ENCODE measurements around the gene PDGFRB. TPM values are rescaled to one million over a fixed set of nuclear protein-coding genes. Genes with fewer than 3 reads are reported as not detected.

The PDGFRB gene
- total RNA-seq, 4 donors from 2014 or later = 148 to 225 (median 191) TPM

DNA sequence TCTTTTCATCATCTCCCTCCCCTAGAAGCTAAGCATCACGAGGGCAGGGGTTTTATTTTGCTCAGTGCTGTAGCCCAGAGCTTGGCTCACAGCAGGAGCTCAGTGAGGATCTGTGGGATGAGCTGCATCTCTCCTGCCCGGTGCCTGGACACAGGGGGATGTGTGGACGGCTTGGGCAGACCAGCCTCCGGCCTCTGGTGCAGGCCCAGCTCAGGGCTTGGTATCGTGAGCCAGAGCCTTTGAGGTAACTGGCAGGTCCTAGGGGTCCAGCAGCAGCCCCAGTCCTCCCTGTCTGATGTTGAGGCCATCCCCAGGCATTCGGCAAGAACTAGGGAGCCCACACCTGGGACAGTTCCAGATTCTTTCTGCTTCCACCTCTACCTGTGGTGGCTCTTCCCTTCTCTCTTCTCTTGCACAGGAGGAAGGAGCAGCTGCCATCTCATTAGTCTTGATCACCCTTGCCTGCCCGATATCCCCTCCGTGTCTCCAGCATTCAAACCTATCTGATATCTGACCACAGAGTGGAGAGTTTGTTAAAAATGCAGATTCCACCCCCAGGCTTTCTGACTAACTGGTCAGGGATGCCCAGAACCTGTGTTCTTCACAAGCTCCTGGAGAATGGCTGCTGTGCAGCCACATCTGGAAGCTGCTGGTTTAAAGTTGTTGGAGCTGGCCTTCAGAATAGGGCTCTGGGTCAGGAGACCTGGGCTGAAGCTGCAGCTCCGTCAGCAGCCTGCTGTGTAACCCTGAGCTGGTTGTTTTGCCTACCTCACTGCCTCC lies 26.3 kb upstream of the PDGFRB start:
- TF ChIP-seq, protein P1, sequence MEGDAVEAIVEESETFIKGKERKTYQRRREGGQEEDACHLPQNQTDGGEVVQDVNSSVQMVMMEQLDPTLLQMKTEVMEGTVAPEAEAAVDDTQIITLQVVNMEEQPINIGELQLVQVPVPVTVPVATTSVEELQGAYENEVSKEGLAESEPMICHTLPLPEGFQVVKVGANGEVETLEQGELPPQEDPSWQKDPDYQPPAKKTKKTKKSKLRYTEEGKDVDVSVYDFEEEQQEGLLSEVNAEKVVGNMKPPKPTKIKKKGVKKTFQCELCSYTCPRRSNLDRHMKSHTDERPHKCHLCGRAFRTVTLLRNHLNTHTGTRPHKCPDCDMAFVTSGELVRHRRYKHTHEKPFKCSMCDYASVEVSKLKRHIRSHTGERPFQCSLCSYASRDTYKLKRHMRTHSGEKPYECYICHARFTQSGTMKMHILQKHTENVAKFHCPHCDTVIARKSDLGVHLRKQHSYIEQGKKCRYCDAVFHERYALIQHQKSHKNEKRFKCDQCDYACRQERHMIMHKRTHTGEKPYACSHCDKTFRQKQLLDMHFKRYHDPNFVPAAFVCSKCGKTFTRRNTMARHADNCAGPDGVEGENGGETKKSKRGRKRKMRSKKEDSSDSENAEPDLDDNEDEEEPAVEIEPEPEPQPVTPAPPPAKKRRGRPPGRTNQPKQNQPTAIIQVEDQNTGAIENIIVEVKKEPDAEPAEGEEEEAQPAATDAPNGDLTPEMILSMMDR (IDR thresholded peaks at IDR 0.05; ENCODE audit: low read depth) = no peak

DNA sequence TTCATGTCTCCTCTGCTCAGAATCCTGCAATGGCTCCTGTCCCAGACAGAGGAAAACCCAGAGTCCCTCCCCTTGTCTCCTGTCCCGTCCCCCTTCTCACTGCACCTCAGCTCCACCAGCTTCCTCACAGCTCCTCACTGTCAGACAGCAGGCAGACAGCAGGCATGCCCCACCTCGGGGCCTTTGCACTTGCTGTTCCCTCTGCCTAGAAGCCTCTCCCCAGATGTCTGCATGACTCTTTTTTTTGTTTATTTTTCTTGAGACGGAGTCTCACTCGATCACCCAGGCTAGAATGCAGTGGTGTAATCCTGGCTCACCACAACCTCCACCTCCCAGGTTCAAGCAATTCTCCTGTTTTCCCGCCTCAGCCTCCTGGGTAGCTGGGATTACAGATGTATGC lies 25.4 kb upstream of the PDGFRB start:
- TF ChIP-seq, protein P1 (IDR thresholded peaks at IDR 0.05; ENCODE audit: low read depth) = no peak

DNA sequence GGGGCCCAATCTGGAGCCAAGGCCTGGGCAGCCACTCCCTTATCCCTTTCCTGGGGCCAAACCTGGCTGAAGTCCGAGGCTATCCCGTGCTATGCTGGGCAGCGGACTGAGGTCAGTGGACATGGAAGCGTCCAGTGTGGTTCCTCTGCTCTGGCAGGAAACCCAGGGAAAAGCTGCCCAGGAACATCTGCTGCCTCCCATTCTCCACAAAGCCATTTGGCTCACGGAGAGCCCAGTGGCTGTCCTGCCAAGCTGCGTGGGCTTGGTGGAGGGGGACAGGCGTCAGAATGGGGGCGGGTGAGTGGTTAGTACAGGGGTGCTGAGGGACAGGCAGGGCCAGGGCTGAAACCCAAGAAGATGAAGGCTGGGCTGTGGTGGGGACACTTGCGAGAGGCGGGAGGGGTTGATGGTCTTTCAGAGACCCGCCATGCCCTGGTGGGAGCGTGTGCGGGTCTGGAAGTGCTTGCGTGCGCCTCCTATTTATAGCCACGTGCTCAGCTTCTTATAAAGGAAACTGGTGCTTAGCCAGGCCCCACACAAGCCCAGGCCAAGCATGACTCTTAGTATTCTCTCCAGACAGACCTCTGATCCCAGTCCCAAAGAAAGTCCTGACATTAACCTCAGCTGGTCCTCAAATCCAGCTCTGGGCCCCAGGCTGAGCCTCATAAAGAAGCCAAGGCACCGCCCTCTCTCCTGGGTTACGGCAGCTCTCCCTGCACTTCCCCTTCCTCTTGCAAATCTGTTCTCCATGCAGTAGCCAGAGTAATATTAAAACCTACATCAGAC lies 24.8 kb upstream of the PDGFRB start:
- TF ChIP-seq, protein P1 (IDR thresholded peaks at IDR 0.05; ENCODE audit: low read depth) = no peak

DNA sequence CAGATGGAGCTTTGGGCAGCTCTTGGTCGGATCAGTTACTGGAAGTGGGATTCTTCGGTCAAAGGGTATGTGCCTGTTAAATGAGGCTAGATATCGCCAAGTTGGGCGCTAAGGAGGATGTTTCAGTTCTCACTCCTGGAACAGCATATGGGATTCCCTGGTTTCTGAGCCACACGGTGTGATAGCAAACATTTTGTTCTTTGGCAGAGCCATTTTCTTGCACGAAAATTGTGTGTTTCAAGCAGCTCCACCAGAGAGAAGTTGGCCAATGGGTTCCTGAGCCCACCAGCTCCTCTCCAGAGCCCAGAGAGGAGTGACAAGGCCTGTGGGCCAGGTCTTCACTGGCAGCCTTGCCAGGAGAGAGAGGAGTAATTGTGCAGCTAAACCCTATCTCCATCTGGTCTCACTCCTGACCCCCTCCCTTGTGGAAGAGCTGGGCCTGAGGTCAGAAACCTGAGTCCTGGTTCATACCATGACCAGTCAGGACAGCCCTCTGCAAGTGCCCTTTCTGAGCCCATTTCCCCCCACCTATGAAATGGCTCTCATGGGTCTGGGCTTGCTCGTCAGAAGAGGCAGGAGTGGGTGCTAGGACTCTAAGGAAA lies 23.5 kb upstream of the PDGFRB start:
- TF ChIP-seq, protein P1 (IDR thresholded peaks at IDR 0.05; ENCODE audit: low read depth) = no peak

DNA sequence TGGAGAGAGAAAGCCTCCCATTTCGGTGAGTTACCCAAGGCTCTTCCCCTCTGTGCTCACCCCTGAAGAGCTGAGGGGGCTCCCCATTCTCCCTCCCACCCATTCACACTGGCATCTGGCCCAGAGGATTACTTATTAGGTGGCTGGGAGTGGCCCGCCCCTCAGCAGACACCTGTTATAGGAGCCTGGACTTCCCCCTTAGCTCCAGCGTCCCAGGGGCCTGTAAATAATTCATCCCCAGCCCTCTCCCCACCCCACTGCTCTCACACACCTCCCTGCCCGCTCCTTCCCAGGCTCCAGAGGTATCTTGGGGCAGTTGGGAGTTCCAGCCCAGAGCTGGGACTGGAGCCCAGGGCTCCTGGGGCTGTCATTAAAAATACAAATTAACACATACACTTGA lies 22.6 kb upstream of the PDGFRB start:
- TF ChIP-seq, protein P1 (IDR thresholded peaks at IDR 0.05; ENCODE audit: low read depth) = no peak

DNA sequence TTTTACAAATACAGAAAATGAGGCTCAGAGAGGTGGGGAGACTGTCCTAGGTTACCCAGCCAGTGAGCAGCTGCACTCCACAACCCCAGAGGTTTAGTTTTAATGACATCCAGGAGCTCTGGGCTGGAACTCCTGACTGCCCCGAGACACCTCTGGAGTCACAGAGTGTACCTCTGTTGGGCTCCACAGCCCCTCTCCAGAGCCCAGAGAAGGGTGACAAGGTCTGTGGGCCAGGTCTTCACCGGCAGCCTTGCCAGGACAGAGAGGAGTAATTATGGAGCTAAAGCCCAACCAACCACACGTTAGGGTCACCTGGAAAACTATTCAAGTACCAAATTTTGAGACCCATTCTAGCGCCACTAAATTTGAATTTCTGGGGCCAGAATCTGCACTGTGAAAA lies 22.1 kb upstream of the PDGFRB start:
- TF ChIP-seq, protein P1 (IDR thresholded peaks at IDR 0.05; ENCODE audit: low read depth) = no peak

All from subcutaneous adipose tissue (tissue), 4 donors.